Stimulated activated CD4-positive, alpha-beta T cell treated with anti-CD3 and anti-CD28 coated beads, TNF-alpha, amount 100 ng/mL, for 48 hours (primary cell): ENCODE measurements around the gene MYL6B.

ENCODE experiments used
- DNase-seq, 3 donors: peaks; one replicate each; pipeline ENCODE4 v3.0.0-alpha.2; 2020; ENCODE audit warnings: low read depth in 3 of 3

MYL6B gene

DNA sequence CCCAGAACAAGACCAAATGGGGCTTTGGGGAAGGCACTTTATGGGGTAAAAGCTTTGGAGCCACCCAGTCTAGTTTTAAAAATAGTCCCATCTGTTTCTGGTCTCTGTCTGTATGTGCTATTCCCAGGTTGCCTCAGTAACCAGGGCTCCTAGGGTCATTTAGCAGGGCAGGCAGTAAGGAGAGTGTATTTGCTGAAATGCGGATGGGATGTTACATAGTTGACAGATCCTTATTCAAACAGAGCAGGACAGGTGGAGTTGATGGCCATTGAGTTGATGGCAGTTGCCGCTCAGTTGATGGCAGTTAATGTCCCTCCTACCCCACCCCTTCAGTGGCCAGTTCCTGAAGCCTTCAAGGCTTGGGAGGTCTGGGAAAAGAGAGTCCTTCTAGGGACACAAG, 29.8 kb upstream of the MYL6B start:
- no peak for DNase-seq

- no peak for DNase-seq
Observed at GRCh38 chr12:56124133-56124532, 28.3 kb upstream of the MYL6B start.

DNA sequence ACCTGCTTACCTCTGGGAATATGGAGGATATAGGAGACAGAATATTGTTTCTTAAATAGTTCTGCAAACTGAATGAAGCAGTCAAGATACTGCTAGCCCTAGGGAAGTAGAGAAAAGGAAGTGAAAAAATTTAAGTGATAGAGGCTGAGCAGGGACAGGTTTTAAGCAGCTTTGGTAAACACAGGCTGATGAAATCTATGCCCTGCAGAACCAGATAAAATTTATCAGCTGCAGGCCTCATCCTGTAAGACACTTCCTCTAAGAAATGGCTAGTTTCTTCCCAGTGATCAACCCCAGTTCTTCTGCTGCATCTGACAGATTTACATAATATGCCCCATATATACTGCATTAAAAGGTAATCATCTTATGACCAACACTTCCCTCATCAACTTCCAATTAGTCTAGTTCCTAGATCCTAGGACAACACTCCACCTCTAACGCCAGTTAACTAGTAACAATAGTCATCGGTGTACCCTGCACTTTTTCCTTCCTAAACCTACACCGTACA, 25.6 kb upstream of the MYL6B start:
- DNase-seq: no peak

GRCh38 chr12:56127485-56127887, 24.9 kb upstream of the MYL6B start:
- no peak for DNase-seq

DNA sequence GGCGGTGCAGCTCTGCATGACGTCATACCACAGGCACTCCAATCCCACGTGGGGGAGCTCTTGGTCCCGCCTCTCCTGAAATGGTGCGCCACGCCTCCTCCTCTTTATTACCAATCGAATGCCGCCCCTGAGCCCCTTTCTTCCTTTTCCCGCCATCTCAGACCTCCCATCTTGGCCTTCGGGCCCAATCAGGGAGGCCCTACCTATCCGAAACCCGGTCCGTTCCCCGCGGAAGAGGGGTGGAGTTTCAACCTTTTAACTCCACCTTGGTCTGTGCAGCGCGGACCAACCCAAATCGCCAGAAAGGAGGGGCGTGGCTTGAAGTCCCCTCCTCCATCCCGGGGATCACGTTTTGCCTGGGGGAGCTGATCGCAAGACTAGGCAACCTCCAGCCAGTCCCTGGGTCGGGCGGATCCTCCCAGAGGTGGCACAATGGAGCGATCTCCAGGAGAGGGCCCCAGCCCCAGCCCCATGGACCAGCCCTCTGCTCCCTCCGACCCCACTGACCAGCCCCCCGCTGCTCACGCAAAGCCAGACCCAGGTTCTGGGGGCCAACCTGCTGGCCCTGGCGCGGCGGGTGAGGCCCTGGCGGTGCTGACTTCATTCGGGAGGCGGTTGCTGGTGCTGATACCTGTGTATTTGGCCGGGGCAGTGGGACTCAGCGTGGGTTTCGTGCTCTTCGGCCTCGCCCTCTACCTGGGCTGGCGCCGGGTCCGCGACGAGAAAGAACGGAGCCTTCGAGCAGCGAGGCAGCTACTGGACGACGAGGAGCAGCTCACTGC, 24.3 kb upstream of the MYL6B start, which contains the start of gene ESYT1:
TSS of gene ESYT1 (plus strand) at position 380 of the 782 bp plus-strand sequence. CDS start at position 433, 53 bp downstream.
- DNase-seq: peak; percentile 93 to 99 (median 94)

DNA sequence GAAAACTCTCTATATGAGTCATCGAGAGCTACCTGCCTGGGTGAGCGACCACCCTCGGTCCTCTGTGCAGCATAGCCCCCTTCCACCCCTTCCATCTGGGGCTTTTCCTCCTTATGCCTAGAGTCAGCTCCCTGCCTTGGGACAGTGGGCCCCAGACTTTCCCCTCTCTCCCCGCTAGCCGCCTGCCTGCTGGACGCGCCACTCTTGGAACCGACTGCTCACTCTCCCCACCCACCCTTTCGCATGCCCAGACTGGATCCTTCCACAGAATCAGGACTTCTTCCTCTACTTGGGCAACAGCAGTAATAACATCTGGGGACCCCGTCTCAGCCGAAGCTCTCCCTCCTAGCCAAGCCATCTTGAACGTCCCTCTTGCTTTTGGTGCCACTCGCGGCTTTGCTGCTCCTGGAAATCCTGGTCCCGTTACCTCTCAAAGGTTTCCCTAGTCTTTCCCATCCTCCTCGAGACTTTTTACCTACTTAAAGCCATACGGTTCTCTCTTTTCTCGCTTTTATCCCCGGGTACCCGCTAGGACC, 23.6 kb upstream of the MYL6B start:
- DNase-seq: no peak

GRCh38 chr12:56129206-56129941, 23.0 kb upstream of the MYL6B start:
- DNase-seq: no peak

DNA sequence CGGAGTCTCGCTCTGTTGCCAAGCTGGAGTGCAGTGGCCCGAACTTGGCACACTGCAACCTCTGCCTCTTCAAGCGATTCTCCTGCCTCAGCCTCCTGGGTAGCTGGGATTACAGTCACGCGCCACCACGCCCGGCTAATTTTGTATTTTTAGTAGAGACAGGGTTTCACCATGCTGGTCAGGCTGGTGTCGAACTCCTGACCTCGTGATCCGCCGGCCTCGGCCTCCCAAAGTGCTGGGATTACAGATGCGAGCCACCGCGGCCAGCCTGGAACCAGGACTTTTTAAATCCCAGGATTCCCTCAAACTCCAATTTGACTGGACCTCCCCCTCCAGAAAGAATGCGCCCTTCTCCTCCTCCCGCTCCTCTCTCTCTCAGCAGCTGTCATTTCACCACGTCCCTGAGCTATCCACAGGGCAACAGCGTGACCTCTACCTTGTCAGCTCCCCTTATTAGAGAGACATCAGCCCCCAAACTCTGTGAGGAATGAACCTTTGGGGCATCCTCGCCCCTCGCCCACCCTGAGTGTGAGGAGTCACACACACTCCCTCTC, 22.4 kb upstream of the MYL6B start:
- no peak for DNase-seq

DNA sequence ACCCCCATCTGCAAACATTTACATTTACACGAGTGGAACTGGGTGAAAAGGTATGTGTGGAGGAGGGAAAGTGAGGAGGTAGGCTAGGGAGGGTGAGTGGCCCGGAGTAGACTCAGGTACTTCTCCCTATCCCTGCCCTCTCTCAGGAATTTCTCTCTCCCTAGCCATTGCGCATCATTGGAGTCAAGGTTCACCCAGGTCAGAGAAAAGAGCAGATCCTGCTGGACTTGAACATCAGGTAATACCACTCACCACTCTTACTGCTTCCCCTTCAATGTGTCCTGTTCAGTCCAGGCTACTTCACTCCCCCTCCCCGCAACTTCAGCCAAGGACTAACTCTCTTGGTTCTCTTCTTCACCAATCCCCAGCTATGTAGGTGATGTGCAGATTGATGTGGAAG, 21.5 kb upstream of the MYL6B start:
- DNase-seq: no peak

- DNase-seq: no peak
Observed at GRCh38 chr12:56134897-56135296, 17.5 kb upstream of the MYL6B start.

DNA sequence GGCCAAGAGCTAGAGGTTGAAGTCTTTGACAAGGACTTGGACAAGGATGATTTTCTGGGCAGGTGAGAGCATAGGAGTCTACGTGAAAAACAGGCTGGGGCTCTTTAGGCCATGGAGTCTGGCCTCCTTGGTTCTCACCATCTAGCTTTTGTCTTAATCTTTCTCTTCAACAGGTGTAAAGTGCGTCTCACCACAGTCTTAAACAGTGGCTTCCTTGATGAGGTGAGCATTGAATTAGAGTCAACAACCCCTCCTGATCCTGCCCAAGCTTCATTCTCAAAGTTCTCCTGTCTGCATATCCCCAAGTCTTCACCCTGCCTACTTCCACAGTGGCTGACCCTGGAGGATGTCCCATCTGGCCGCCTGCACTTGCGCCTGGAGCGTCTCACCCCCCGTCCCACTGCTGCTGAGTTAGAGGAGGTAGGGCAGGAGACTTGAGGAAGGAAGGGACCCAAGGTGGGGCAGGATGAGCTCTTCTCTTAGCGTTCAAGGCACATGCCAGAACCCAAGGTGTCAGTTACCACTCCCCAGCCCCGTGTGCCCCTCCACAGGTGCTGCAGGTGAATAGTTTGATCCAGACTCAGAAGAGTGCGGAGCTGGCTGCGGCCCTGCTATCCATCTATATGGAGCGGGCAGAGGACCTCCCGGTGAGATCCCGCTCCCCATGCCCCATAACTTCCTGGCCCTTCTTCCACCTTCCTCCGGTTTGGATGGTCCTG, 14.4 kb upstream of the MYL6B start:
- DNase-seq: no peak

DNA sequence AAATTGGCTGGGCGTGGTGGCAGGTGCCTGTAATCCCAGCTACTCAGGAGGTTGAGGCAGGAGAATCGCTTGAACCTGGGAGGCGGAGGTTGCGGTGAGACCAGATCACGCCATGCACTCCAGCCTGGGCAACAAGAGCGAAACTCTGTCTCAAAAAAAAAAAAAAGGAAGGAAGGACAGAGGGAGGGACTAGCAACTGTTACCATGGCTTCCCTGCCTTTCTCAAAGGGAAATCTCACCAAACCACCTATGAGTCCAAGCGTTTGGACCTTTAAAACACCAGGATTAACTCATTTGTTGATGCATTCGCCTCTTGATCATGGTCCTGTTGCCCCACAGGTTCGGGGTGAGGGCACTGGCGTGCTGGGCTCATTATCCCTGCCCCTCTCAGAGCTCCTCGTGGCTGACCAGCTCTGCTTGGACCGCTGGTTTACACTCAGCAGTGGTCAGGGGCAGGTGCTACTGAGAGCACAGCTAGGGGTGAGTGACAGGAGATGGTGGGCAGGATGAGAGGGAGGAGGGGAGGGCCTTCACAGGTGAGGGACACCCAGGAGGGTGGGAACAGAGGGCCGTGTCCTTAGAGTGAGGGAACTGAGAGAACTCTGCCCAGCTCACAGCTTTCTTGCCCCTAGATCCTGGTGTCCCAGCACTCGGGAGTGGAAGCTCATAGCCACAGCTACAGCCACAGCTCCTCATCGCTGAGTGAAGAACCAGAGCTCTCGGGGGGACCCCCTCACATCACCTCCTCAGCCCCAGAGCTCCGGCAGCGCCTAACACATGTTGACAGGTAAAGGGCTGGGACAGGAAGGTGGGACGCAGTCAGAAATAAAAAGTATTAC, 10.2 kb upstream of the MYL6B start:
- DNase-seq: no peak

DNA sequence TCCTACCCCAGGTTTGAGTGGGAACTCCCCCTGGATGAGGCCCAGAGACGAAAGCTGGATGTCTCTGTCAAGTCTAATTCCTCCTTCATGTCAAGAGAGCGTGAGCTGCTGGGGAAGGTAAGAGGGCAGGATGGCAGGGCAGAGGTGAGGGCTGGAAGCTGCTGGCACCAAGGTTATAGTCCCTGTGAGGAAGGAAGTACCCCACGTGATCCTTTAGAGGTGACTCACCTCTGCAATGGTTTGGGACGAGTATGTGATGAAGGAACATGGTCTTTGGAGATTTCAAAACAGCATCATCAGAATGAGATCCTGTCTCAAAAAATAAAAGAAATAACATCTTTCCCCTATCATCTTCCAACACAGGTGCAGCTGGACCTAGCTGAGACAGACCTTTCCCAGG, 9.2 kb upstream of the MYL6B start:
- DNase-seq: no peak

DNA sequence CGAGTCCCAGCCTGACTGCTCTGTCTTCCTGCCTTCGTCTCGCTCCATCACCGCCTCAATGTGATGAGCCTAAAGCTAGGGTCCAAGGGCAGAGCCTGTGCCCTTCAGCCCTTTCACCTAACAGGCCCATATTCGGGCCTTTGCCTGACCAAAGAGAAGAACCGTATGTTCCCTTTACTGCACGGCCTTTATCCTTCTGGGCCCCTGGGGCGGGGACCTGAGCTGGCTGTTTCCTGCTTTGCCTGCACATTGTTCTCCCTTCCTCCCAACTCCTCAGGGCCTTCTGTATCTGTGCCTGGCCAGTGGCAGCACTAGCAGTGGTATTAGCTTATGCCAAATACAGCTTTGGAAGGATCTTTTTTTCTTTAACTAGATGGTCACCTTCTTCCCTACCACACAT, 8.5 kb upstream of the MYL6B start:
- DNase-seq: no peak

DNA sequence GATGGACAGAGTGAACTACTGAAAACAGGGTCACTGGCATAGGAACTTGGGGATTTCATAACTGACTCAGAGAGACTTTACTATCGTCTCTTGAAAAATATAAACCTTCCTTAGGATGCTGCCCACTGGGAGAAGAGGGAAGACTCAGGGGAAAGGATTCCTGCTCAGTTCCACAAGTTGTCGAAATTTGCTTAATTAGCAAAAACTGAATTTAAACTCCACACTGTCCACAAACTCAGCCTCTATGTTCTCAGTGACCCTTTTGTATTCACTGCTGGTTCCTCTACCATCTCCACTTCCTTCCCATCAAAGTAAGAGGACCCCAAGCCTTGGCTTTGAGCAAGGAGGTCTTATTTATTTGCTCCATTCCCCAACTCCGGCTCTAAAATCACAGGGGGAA, 7.2 kb upstream of the MYL6B start:
- DNase-seq: no peak

- DNase-seq: no peak
Observed at GRCh38 chr12:56146492-56147460, 5.6 kb upstream of the MYL6B start.

- no peak for DNase-seq
Observed at GRCh38 chr12:56150563-56150962, 1.8 kb upstream of the MYL6B start.

DNA sequence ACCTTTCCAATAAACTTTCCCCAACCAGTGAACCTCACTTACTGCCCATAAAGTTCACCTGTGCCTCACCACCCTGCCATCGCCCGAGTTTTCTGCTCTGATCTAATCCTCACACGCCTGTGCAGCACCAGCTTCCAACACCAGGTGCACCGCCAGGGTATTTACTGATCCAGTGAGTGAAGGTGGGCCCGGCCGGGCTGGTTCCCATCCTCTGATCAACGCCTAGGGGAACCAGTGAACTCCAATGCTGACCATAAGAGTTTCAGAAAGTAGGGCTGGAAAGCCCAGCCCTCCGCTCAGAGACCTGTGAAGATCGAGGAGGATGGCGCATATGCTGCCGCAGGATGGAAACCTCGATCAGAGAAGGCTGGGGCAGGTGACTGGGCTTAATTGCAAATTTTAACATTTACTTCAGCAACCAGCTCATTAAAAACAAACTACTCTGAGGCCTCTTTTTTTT, 685 bp upstream of the MYL6B start:
- DNase-seq: peak; percentile 44 to 61 (median 59)
